ENCODE results near the gene MAPKAPK2.

The MAPKAPK2 gene

DNA sequence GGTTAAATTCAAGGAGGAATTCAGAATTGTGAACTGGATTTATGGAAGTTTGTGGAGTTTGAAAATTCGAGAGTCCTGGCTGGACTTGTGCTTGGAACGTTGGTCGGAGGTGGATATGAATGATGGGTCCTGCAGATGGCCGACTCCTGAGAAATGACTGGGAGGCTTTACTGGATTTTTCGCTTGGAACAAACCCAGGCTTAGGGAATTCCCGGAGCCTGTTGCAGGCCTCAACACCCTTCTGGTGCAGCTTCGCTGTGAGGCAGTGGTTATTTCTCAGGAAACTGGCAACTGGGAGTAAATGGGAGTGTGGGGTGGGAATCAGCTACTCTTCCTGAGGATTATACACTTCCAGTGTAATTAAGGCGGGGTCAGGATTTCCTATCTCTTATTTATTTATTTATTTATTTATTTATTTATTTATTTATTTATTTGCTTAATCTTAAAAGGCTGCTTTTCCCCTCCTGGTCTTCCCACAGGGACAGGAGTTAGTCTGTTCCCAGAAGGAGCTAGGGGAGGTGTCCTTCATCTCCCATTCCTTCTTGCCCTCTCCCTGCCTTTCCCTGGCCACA is 21.1 kb downstream of the MAPKAPK2 start:
- no peak for DNase-seq

DNA sequence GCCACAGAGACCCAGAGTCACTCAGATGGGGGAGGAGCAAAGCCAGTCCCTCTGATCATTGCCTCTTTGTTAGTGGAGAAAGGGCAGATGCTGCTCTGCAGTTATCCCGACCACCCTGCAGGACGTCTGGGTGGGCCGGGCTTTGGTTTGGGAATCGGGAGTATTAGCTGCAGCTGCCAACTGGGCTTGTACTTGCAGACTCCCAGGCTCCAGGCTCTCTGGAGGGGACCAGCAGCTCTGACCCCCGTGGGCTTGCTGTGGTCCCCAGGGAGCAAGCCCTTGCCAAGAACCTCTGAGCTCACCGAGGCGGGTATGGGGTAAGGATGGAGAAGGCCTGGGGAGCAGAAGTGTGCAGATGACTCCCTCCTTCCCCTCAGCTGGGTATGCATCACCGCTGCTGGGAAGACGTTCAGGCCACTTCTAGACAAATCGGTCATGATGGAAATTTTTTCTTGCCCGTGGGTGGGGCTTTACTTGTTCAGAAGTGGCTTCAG is 21.6 kb downstream of the MAPKAPK2 start:
- DNase-seq = peak in 1 of 2 experiments; percentile 24

DNA sequence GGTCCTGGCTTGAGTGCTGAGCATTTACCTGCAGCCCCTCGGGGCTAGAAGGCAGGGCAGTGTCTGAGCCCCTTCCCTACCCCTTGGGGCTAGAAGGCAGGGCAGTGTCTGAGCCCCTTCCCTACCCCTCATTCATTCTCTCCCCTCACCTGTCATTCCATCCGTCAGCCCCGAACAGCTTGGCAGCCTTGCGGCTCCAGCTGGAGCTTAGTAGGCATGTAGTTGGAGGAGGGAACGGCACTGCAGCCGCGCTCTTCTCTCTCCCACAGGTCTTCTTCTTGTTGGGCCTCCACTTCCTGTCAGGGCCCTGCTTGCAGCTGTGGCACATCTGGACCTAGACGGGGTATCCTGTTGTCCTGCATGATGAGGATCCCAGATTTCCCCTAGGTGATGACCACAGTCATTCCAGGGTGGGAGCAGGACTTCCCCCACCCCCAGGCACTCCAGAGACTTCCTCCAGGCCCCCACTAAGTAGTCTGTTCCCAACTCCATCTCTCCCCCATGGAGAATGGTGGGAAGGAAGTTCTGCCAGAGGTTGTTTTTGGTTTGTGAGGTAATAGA is 22.2 kb downstream of the MAPKAPK2 start:
- no peak for DNase-seq

DNA sequence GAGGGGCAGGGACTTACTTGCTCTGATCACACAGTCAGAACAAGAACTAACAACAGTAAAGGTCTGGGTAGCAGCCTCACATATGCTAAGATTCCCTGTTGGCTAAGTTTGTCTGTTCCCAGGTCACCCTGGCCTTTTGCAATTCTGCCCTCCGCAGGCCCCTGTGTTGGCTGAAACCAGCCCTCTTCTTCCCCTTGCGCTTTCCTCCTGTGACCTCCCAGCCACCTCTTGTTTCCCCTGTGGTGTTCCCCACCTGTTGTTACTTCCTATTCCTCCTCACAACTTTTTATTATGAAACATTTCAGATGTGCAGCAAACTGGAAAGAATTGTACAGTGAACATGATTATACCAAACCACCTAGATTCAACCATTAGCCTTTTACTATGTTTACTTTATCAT is 23.4 kb downstream of the MAPKAPK2 start:
- DNase-seq = no peak

DNA sequence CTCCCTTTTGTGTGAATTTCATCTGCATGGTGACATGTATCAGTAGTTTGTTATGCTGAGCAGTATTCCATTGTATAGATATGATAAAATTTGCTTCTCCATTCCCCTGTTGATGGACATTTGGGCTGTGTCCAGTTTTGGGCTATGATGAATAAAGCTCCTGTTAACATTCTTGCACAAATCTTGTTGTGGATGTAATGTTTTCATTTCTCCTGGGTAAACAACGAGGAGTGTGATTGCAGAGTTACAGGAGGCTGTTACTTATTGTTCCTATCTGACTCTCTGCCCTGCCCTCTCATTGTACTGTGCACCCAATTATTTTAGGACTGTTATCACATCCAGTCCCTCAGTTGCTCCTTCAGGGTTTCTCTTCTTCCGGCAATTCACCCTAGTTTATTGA is 24.2 kb downstream of the MAPKAPK2 start:
- DNase-seq = no peak

DNA sequence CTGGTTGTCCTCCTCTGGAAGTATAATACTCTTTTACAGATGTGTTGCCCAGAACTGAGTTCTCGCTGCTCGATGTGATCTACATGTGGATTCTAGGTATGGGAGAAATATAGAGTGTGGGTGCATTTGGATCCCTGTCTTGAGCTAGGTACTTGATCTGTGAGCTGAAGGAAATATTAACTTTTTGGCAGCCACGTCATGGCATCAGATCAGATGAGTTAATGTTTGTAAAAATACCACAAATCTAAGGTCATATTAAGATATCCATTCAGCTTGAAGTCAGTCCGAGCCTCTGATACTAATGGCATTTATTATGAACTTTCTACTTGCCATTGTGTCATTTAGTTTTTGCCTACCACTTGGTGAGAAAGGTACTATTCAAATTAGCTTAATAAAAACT is 24.6 kb downstream of the MAPKAPK2 start:
- no peak for DNase-seq

DNA sequence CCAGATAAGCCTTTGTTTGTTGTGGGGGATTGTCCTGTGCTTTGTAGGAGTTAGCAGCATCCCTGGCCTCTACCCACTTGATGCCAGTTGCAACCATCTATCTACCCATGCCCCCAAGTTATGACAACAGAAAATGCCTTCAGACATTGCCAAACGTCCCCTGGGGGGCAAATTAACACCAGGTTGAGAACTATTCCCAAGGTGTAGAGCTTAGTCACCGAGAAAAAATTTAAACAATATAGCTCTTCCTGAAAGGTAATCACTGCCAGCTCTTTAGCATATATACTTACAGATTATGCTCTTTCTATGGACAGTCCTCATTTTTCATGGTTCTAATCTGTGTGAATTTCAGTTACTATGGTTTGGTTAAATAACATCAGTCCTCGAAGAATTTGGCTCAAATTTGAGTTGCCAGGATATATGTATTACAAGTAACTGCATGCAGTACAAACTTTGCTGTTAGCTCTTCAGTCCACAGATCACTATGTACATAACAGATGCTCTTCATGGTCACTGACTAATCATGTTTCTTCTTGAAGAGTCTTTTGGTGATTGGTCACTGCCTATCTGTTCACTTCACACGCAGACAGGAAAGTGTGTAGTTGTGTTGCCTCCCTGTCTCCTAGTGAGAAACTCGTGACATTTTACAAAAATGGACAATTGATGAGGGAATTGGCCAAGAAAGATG is 25.2 kb downstream of the MAPKAPK2 start:
- no peak for DNase-seq

DNA sequence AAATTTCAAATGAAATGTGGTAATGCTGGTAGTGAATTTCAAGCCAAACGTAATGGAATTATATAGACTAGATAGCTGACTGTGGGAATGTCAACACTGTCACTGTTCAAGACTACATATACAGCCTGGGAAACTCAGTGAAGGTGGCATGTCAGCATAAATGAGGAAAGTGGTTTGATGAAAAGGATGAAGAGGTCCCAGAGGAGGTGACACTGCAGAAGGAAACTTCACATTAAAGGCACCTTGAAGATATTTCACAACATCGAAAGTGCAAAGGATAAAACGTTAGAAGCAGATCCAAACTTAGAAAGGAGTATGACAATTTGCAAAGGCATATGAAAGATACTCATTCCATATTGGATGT is 25.7 kb downstream of the MAPKAPK2 start:
- DNase-seq = no peak

DNA sequence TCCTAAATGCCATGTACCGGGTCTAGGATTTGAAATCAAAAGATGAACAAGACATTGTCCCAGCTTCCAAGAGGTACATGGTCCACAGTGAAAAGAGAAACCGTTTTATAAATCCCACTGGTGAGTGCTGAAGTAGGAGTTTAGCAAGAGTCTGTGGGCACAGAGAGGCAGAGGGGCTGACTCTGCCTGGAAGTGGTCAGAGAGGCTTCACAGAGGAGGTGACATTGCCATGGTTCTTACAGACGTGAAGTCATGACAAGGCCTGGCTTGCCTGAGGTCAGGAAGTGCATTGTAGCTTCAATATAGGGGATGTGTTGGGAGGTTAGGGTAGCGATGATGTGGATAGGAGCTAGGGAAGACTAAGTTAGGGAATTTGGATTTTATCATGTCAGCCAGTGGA is 28.4 kb downstream of the MAPKAPK2 start:
- DNase-seq = no peak

DNA sequence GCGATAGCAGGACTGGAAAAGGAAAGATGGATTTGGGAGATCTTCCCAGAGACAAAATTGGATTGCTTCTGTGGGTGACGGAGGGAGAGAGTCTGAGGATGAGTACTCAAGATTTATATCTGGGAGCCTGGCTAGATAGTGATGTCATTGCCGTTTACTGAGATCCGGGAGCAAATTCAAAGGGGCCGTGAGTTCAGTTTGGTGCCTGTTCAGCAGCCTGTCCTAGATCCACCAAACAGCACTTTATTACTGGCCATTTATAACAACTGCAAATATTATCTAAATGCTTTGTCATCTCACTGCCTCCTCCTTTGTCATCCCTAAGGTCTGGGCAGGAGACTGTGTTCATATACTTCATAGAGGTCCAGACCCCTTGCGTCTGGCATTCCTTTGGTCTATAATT is 29.2 kb downstream of the MAPKAPK2 start:
- DNase-seq = no peak

DNA sequence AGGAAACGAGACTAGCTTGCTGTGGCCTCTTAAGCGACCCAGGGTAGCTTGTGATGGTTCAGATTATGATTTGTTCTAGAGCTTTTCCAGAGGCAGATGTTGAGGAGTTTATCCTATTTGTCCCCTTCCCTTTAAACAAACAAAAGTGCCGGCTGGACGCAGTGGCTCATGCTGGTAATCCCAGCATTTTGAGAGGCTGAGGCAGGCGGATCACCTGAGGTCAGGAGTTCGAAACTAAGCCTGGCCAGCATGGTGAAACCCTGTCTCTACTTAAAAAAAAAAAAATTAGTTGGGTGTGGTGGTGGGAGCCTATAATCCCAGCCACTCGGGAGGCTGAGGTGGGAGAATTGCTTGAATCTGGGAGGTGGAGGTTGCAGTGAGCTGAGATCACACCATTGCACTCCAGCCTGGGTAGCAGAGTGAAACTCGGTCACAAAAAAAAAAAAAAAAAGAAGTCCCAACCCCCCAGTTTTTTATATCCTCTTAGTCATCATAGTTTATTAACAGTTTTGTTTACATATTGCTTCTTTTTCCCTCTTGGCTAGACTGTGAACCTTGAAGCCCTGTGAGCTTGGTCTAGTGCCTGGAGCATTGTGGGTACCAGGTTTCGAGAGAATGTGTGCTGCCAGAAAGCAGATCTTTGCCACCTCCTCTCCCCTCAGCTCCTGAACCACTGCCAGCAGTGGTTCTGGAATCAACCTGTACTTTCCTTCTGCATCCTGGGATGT is 29.8 kb downstream of the MAPKAPK2 start:
- DNase-seq = peak in 1 of 2 experiments; percentile 22

DNA sequence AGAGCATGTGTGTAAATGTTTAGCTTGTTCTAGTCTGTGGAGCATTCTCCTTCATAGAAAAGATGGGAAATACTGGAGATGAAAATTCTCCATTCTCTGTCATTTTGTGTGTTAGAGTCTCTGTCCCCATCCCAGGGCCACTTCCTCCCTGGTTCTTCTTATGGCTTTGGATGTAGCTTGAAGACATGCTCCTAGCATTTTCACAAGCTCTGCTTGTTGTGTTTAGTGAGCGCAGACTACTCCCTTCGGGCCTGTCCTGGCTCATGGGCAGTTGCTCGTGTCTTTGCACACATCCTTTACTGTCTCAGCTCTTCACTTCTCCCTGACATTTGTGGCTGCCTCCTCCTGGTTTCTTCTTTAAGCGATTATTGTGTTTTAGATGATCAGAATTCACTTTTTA is 30.4 kb downstream of the MAPKAPK2 start:
- DNase-seq = no peak

DNA sequence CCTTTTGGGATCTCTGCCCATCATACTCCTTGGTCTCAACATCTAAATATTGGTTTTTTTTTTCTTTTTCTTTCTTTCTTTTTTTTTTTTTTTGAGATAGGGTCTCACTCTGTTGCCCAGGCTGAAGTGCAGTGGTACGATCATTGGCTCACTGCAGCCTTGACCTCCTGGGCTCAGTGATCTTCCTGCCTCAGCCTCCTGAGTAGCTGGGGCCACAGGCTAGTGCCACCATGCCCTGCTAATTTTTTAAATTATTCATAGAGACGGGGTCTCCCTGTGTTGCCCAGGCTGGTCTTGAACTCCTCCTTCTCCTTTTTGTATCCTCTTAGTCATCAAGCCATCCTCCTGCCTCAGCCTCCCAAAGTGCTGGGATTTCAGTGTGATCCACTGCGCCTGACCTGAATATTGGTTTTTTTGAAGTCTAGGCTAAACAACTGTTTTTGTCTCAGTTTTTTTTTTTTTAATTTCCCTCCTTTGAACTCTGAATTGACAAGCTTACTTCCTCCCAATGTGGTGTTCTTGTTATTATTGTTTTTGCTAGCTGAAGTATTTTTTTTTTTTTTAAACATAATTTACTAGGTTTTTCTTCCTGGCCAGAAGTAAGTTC is 30.9 kb downstream of the MAPKAPK2 start:
- no peak for DNase-seq

DNA sequence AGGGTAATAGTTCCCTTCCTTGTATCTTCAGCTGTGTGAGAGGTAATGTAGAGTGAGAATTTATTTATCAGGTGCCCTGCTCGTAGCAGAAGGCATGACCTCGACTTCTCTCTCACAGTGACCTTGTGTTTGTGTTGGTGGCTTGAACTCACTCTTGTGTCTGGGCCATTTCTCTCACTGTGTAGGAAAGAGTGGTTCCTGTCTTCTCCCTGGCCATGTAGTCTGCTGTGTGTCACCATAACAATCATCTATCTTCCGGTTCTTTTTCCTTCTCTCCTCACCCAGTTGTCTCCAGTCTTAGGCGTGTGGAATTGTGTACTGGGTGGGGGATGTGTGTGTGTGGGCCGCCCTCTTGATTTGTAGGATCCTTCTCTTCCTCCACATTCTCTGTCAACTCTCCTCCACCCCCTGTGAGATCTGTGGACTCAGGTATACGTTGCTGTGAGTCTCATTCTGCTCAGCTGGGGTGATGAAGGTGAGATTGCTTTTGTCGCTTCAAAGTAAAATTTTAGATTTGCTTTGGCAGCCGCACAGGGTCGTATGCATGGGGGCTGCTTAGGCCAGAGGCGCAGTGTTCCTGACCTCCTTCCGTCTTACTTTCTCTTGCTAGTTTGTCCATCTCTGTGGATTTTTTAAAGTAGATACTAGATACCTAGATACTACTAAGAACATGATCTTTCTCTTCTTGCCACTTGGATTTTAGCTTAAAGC is 31.6 kb downstream of the MAPKAPK2 start:
- DNase-seq = no peak

DNA sequence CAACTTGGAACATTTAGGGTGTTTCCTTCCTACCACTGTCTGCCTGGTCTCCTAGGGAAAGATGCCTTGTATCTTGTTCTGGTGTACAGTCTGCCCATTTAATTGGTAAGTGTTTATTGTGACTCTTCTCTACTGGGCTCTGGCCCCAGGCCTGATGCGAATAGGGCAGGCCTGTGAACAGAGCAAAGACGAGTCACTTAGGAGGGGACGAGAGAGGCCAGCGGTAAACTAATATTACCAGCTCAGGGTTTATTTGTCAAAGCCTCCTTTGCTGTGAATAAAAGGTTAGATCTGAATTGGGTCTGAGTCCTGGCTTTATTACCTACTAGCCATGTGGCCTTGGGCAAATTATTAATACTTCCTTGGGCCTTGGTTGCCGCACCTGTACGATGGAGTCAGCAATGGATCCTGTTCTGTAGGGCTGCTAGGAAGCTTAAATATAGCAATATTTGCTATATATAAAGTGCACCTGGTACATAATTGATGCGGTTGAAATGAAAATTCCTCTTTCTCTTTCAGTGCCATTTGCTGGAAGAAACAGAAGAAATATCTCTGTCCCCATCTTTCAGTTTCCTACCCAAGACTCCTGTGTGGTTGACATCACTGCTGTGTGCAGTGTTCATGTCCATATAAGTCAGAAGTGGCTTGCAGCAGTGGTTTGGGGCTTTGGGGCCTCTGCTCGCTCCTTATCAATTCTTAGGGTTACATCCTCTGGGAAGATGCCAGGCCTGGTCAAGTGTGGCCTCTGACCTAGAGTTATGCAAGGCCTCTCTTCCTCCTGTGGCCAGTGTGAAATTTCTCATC is 32.4 kb downstream of the MAPKAPK2 start:
- DNase-seq = no peak

DNA sequence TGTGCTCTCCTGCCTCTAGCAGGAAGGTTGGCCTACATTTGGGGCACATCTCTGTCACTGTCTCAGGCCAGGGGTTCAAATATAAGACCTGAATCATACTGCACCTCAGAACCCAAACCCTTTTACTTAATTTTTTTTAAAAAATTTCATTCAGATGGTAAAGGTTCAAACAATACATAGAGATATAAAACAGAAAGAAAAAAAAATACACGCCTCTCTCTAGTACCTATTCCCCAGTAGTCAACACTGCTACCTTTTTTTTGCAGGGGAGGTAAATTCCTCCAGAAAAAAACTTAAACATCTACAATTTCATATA is 32.9 kb downstream of the MAPKAPK2 start:
- no peak for DNase-seq

DNA sequence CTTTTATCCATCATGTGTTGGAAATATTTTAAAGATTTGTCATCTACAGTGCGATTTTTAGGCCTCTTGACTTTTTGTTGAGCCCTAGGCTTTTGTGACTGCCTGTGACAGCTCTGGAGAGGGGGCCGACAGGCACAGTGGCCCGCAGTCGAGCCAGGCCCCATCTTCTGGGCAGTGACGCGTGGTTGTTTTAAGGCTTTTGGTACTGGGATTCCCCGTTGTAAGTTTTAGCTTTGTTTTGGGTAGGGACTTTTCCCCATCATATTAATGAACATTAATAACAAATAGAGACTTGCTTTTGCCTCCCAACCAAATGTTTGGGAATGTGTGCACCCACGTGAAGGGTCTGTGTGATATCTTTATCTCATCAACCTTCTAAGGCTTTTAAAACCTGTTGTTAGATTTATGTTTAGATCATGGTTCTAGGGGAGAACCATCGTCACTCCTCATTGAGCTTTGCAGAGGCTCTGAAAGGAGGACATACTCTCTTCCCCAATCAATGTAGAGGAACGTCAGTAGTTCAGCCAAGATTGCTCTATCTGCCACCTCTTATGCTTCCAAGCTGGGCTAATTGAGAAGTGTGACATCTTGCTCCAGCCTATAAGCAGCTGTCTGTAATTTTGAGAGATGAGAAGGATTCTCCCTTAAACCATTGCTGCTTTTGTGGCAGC is 34.6 kb downstream of the MAPKAPK2 start:
- no peak for DNase-seq

DNA sequence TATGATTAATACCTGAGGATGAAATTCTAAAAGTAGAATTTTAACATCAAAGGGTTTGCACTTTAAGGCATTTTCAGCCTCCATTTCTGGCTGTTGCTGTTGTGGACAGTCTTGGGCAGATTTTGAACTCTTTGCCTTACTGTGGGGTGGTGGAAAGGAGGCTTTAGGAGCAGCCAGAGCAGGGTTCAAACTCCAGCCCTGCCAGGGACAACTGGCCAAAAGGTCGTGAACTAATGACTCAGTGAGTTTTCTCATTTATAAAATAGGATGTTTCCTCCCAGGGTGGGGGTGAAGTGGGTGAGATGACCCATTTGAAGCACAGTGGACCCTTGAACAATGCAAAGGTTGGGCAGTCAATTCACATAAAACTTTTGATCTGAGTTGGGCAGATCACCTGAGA is 36.7 kb downstream of the MAPKAPK2 start:
- no peak for DNase-seq

DNA sequence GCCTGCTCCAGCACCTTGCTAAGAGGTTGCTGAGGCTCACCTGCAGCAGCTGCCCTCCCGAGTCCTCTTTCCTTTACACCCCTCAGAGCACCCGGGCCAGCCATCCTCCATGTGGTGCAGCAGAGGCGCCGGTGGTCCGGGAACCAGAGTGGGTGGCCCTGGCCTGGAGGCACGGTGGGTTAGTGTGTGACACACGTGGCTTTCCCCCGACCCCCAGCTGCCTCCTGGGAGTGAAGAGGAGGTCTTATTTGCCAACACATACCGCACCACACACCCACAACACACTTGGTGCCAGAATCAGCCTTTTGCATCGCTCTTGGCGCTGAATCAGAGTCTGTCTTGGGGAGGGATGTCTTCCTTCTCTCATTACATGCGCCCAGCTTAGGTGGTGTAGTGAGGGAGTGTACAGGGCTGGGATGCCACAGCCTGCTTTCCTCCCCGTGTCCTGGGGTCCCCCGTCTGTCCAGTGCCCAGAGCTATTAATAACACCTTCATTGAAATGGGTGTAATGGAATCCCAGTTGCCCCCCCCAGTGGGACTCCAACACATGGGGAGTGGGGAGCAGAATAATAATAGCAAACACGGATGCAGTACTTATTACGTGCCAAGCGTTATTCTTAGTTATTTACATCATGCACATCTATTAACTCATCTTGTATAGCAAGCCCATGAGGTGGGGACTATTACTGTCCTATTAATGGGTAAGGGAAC is 38.2 kb downstream of the MAPKAPK2 start:
- no peak for DNase-seq

DNA sequence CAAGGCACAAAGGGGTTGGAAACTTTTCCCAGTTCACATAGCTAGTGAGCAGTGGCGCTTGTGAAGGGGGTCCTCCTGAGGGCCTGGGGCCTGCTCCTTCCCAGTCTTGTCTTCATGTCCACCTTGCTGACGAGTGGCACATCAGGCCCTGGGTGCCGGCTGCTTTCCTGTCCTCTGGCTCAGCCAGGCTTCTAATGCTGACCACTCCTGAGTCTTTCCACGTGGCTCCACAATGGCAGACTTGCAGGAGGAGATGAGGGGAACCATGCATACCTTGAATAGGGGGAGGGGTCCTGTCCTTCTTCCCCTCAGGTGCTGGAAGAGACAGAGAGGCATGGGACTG is 38.7 kb downstream of the MAPKAPK2 start:
- DNase-seq = no peak
